ENCODE data around the gene RPL32.

DNA sequence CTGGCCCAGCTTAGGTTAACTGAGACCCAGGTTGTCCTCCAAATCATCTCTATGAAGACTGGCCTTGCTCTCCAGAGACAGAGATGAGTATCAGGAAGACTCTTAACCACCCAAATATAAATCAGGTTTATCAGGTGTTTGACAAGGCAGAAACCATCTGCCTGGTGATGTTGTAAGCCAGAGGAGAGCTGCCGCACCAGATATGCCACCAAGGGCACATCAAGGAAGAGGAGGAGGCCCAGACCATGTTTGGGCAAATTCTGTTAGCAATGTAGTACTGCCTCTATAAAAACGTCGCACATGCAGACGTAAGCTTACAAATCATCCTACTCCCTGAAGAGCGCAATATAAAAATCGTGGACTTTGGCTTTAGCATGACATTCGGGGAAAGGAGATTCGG is 21.0 kb upstream of the RPL32 start:
- TF ChIP-seq, protein P1, sequence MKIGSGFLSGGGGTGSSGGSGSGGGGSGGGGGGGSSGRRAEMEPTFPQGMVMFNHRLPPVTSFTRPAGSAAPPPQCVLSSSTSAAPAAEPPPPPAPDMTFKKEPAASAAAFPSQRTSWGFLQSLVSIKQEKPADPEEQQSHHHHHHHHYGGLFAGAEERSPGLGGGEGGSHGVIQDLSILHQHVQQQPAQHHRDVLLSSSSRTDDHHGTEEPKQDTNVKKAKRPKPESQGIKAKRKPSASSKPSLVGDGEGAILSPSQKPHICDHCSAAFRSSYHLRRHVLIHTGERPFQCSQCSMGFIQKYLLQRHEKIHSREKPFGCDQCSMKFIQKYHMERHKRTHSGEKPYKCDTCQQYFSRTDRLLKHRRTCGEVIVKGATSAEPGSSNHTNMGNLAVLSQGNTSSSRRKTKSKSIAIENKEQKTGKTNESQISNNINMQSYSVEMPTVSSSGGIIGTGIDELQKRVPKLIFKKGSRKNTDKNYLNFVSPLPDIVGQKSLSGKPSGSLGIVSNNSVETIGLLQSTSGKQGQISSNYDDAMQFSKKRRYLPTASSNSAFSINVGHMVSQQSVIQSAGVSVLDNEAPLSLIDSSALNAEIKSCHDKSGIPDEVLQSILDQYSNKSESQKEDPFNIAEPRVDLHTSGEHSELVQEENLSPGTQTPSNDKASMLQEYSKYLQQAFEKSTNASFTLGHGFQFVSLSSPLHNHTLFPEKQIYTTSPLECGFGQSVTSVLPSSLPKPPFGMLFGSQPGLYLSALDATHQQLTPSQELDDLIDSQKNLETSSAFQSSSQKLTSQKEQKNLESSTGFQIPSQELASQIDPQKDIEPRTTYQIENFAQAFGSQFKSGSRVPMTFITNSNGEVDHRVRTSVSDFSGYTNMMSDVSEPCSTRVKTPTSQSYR (CRISPR knock-in tag; IDR thresholded peaks at IDR 0.05): no peak
- TF ChIP-seq, protein P2, sequence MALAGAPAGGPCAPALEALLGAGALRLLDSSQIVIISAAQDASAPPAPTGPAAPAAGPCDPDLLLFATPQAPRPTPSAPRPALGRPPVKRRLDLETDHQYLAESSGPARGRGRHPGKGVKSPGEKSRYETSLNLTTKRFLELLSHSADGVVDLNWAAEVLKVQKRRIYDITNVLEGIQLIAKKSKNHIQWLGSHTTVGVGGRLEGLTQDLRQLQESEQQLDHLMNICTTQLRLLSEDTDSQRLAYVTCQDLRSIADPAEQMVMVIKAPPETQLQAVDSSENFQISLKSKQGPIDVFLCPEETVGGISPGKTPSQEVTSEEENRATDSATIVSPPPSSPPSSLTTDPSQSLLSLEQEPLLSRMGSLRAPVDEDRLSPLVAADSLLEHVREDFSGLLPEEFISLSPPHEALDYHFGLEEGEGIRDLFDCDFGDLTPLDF (CRISPR knock-in tag; IDR thresholded peaks at IDR 0.05): no peak
- TF ChIP-seq ATF1 (CRISPR knock-in tag; IDR thresholded peaks at IDR 0.05): no peak
